HL-60 (cell line): ENCODE data around the gene SLITRK1.

Experiments
- DNase-seq, 2 experiments: peaks; one replicate each; pipeline ENCODE4 v3.0.0-alpha.2; 2010 to 2020; ENCODE audit warnings: low read depth in 1 of 2, low spot score in 1 of 2
- H3K27ac ChIP-seq: fragments of 250-450 bp; sonication (Bioruptor Pico); replicated peaks from 2 replicates; pipeline ENCODE4 v1.5.1; 2020; ENCODE audit warnings: mild to moderate bottlenecking, moderate library complexity
- H3K27me3 ChIP-seq: fragments of 250-450 bp; sonication (Bioruptor Pico); 2 replicates; pipeline ENCODE4 v1.5.1; 2021; ENCODE audit warnings: mild to moderate bottlenecking, moderate library complexity; ENCODE audit not compliant: insufficient read depth, poor library complexity, severe bottlenecking
- H3K4me3 ChIP-seq: replicated peaks from 2 replicates; pipeline ENCODE4 v1.5.1; 2011; ENCODE audit warnings: mild to moderate bottlenecking, control low read depth, low read length; ENCODE audit not compliant: insufficient read depth
- GABPA ChIP-seq: IDR thresholded peaks from 2 replicates; pipeline ENCODE4 v1.6.1; 2012; ENCODE audit warnings: low read depth
- POLR2AphosphoS5 ChIP-seq: IDR thresholded peaks from 2 replicates; pipeline ENCODE4 v1.6.1; 2012; ENCODE audit warnings: low read depth
- SPI1 ChIP-seq: IDR thresholded peaks from 2 replicates; pipeline ENCODE4 v1.6.1; 2012; ENCODE audit warnings: low read depth, mild to moderate bottlenecking, borderline replicate concordance
- TF ChIP-seq, protein P1 (sequence below): IDR thresholded peaks from one replicate; pipeline ENCODE4 v1.5.1; 2011; ENCODE audit warnings: low read length, control low read depth, inconsistent platforms; ENCODE audit not compliant: insufficient read depth
- TF ChIP-seq, protein P2 (sequence below): IDR thresholded peaks from 2 replicates; pipeline ENCODE4 v1.6.1; 2012; ENCODE audit warnings: low read depth; ENCODE audit not compliant: insufficient replicate concordance

SLITRK1 gene

DNA sequence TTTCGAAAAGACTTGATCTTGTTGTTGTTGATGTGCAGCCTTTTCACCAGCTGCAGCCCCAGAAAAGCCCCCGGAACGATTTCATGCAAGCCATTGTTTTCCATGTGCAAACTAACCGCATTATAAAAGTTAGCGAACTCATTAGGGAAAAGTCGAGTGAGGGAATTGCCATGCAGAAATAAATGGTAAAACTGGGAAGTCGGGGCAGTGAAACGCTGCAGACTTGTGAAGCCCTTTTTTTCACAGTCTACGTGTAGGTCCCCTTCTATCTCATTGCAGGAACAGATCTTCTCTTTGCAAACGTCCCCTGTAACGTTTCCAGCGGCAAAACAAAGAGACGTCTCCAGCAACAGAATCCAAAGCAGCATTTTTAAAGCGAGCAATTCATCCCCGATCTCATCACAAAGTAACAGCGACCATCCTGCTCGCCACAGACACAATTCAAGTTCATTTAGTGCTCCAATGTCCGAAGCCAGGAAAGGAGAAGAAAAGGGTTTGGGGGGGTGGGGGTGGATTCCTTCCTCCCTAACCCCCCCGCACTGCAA, 1.1 kb downstream of the SLITRK1 start:
- H3K27ac ChIP-seq = no peak overlapping the region
- H3K27me3 ChIP-seq = peaks cover 19% of the 10 kb centered on the region
- H3K4me3 ChIP-seq = no peak overlapping the region
- TF ChIP-seq GABPA = no peak
- TF ChIP-seq SPI1 = no peak
- TF ChIP-seq POLR2AphosphoS5 = no peak
- TF ChIP-seq, protein P1, sequence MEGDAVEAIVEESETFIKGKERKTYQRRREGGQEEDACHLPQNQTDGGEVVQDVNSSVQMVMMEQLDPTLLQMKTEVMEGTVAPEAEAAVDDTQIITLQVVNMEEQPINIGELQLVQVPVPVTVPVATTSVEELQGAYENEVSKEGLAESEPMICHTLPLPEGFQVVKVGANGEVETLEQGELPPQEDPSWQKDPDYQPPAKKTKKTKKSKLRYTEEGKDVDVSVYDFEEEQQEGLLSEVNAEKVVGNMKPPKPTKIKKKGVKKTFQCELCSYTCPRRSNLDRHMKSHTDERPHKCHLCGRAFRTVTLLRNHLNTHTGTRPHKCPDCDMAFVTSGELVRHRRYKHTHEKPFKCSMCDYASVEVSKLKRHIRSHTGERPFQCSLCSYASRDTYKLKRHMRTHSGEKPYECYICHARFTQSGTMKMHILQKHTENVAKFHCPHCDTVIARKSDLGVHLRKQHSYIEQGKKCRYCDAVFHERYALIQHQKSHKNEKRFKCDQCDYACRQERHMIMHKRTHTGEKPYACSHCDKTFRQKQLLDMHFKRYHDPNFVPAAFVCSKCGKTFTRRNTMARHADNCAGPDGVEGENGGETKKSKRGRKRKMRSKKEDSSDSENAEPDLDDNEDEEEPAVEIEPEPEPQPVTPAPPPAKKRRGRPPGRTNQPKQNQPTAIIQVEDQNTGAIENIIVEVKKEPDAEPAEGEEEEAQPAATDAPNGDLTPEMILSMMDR = no peak
- TF ChIP-seq, protein P2, sequence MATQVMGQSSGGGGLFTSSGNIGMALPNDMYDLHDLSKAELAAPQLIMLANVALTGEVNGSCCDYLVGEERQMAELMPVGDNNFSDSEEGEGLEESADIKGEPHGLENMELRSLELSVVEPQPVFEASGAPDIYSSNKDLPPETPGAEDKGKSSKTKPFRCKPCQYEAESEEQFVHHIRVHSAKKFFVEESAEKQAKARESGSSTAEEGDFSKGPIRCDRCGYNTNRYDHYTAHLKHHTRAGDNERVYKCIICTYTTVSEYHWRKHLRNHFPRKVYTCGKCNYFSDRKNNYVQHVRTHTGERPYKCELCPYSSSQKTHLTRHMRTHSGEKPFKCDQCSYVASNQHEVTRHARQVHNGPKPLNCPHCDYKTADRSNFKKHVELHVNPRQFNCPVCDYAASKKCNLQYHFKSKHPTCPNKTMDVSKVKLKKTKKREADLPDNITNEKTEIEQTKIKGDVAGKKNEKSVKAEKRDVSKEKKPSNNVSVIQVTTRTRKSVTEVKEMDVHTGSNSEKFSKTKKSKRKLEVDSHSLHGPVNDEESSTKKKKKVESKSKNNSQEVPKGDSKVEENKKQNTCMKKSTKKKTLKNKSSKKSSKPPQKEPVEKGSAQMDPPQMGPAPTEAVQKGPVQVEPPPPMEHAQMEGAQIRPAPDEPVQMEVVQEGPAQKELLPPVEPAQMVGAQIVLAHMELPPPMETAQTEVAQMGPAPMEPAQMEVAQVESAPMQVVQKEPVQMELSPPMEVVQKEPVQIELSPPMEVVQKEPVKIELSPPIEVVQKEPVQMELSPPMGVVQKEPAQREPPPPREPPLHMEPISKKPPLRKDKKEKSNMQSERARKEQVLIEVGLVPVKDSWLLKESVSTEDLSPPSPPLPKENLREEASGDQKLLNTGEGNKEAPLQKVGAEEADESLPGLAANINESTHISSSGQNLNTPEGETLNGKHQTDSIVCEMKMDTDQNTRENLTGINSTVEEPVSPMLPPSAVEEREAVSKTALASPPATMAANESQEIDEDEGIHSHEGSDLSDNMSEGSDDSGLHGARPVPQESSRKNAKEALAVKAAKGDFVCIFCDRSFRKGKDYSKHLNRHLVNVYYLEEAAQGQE = no peak
- no peak for DNase-seq

- H3K27ac ChIP-seq = no peak overlapping the region
- H3K27me3 ChIP-seq = peaks cover 19% of the 10 kb centered on the region
- TF ChIP-seq, protein P1 = no peak
- TF ChIP-seq SPI1 = no peak
- no peak for TF ChIP-seq POLR2AphosphoS5
- no peak for TF ChIP-seq GABPA
- TF ChIP-seq, protein P2 = no peak
- no peak overlapping the region for H3K4me3 ChIP-seq
- no peak for DNase-seq
Measured at GRCh38 chr13:83880275-83881139, 1.8 kb downstream of the SLITRK1 start.

GRCh38 chr13:83879431-83880171, 2.7 kb downstream of the SLITRK1 start:
- no peak overlapping the region for H3K4me3 ChIP-seq

More at GRCh38 chr13:83879431-83880171, 2.7 kb downstream of the SLITRK1 start:
- no peak overlapping the region for H3K27ac ChIP-seq
- peaks cover 19% of the 10 kb centered on the region for H3K27me3 ChIP-seq
- no peak for DNase-seq
- TF ChIP-seq POLR2AphosphoS5 (no peak), GABPA (no peak), SPI1 (no peak)
- TF ChIP-seq, protein P1 = no peak
- TF ChIP-seq, protein P2 = no peak
